GM23338 (cell line): ENCODE measurements around the gene ARSI. TPM values are rescaled to one million over a fixed set of nuclear protein-coding genes. Genes with fewer than 3 reads are reported as not detected.

Source experiments
- ATAC-seq: fragments of 200-7000 bp; cut with Tn5 transposase; 3 replicates; pipeline ENCODE4 v1.9.1; 2020
- DNase-seq: peaks from one replicate; pipeline ENCODE4 v3.0.0-alpha.2; 2015; ENCODE audit warnings: low spot score
- H2AFZ ChIP-seq: fragments of 200-600 bp; sonication (generic); 2 replicates; pipeline ENCODE4 v1.8.0; 2016; ENCODE audit warnings: antibody characterized with exemption, mild to moderate bottlenecking, moderate library complexity
- H3F3A ChIP-seq: fragments of 200-600 bp; sonication (generic); replicated peaks from 2 replicates; pipeline ENCODE4 v1.8.0; 2017; ENCODE audit warnings: antibody characterized with exemption, mixed run types, low read depth
- H3K27ac ChIP-seq: fragments of 200-600 bp; sonication (generic); 2 replicates; pipeline ENCODE4 v1.6.1; 2016; ENCODE audit warnings: low read depth
- H3K27me3 ChIP-seq: fragments of 200-600 bp; sonication (generic); 2 replicates; pipeline ENCODE4 v1.8.0; 2016; ENCODE audit warnings: mild to moderate bottlenecking, mixed run types, moderate library complexity; ENCODE audit not compliant: insufficient read depth
- H3K36me3 ChIP-seq: fragments of 200-600 bp; sonication (generic); 2 replicates; pipeline ENCODE4 v1.8.0; 2016; ENCODE audit warnings: mild to moderate bottlenecking; ENCODE audit not compliant: insufficient read depth
- H3K4me1 ChIP-seq: fragments of 200-600 bp; sonication (generic); 2 replicates; pipeline ENCODE4 v1.8.0; 2016; ENCODE audit warnings: mild to moderate bottlenecking, moderate library complexity; ENCODE audit not compliant: insufficient read depth
- H3K4me2 ChIP-seq: fragments of 200-600 bp; sonication (generic); 2 replicates; pipeline ENCODE4 v1.7.1; 2017; ENCODE audit warnings: mixed run types
- H3K4me3 ChIP-seq: fragments of 200-600 bp; sonication (generic); 2 replicates; pipeline ENCODE4 v1.6.1; 2016; ENCODE audit warnings: mixed run types
- H3K79me2 ChIP-seq: fragments of 200-600 bp; sonication (generic); replicated peaks from 2 replicates; pipeline ENCODE4 v1.8.0; 2017; ENCODE audit warnings: mild to moderate bottlenecking; ENCODE audit not compliant: insufficient read depth
- H3K9me2 ChIP-seq: fragments of 200-600 bp; sonication (generic); 2 replicates; pipeline ENCODE4 v1.8.0; 2017; ENCODE audit not compliant: insufficient read depth
- H4K20me1 ChIP-seq: fragments of 200-600 bp; sonication (generic); replicated peaks from 2 replicates; pipeline ENCODE4 v1.8.0; 2017; ENCODE audit warnings: mild to moderate bottlenecking; ENCODE audit not compliant: insufficient read depth
- H3K27ac Mint-ChIP-seq: 2 replicates; pipeline ENCODE4 v1.8.0; 2020; ENCODE audit warnings: inconsistent platforms, mild to moderate bottlenecking, moderate library complexity, mixed read lengths
- H3K27me3 Mint-ChIP-seq: 3 replicates; pipeline ENCODE4 v1.8.0; 2022; ENCODE audit warnings: low read depth, mild to moderate bottlenecking, moderate library complexity, mixed read lengths, inconsistent platforms; ENCODE audit not compliant: insufficient read depth, poor library complexity
- H3K36me3 Mint-ChIP-seq: 3 replicates; pipeline ENCODE4 v1.8.0; 2021; ENCODE audit warnings: low read depth, mild to moderate bottlenecking, inconsistent platforms, moderate library complexity, mixed read lengths
- H3K4me1 Mint-ChIP-seq: 3 replicates; pipeline ENCODE4 v1.8.0; 2020; ENCODE audit warnings: mild to moderate bottlenecking, inconsistent platforms, mixed read lengths
- H3K4me3 Mint-ChIP-seq: 3 replicates; pipeline ENCODE4 v1.8.0; 2021; ENCODE audit warnings: moderate library complexity, mild to moderate bottlenecking, inconsistent platforms, mixed read lengths
- H3K9me3 Mint-ChIP-seq: 3 replicates; pipeline ENCODE4 v1.8.0; 2020; ENCODE audit warnings: moderate library complexity, mild to moderate bottlenecking, inconsistent platforms, mixed read lengths
- CREB1 ChIP-seq: fragments of 250-450 bp; sonication (Bioruptor Pico); IDR thresholded peaks from 2 replicates; pipeline ENCODE4 v1.5.0; 2020; ENCODE audit warnings: low read depth, mild to moderate bottlenecking, moderate library complexity
- ZNF114 ChIP-seq: fragments of 250-450 bp; sonication (Bioruptor Pico); IDR thresholded peaks from 2 replicates; pipeline ENCODE4 v1.5.0; 2020; ENCODE audit warnings: mild to moderate bottlenecking, moderate library complexity
- ZNF331 ChIP-seq: fragments of 250-450 bp; sonication (Bioruptor Pico); IDR thresholded peaks from 2 replicates; pipeline ENCODE4 v1.5.0; 2020; ENCODE audit warnings: low read depth, mild to moderate bottlenecking, moderate library complexity
- polyA plus RNA-seq: library from polyadenylated mRNA; unstranded; fragments of >200 nt; fragmentation: Nextera tagmentation; extraction: Ambion mirVana; gene quantifications from 2 replicates; pipeline ENCODE4 v1.2.1, GENCODE V29; 2016
- total RNA-seq: library from RNA; depleted of rRNA; stranded (reverse); fragments of >200 nt; shearing (Covaris generic); gene quantifications from 2 replicates; pipeline ENCODE4 v1.2.3, GENCODE V29; 2014
- TF ChIP-seq, protein P1 (sequence below): IDR thresholded peaks from 2 replicates; pipeline ENCODE4 v1.6.1; 2016; ENCODE audit warnings: antibody characterized with exemption
- TF ChIP-seq, protein P2 (sequence below): IDR thresholded peaks from one replicate; pipeline ENCODE4 v1.6.1; 2018; ENCODE audit warnings: antibody characterized with exemption; ENCODE audit not compliant: unreplicated experiment
- TF ChIP-seq, protein P3 (sequence below): fragments of 250-450 bp; sonication (Bioruptor Pico); IDR thresholded peaks from 2 replicates; pipeline ENCODE4 v1.5.0; 2020; ENCODE audit warnings: mild to moderate bottlenecking, moderate library complexity

ARSI gene
- total and polyA plus RNA-seq, 2 experiments from 2014 or later, result 0.99 to 6.9 TPM

DNA sequence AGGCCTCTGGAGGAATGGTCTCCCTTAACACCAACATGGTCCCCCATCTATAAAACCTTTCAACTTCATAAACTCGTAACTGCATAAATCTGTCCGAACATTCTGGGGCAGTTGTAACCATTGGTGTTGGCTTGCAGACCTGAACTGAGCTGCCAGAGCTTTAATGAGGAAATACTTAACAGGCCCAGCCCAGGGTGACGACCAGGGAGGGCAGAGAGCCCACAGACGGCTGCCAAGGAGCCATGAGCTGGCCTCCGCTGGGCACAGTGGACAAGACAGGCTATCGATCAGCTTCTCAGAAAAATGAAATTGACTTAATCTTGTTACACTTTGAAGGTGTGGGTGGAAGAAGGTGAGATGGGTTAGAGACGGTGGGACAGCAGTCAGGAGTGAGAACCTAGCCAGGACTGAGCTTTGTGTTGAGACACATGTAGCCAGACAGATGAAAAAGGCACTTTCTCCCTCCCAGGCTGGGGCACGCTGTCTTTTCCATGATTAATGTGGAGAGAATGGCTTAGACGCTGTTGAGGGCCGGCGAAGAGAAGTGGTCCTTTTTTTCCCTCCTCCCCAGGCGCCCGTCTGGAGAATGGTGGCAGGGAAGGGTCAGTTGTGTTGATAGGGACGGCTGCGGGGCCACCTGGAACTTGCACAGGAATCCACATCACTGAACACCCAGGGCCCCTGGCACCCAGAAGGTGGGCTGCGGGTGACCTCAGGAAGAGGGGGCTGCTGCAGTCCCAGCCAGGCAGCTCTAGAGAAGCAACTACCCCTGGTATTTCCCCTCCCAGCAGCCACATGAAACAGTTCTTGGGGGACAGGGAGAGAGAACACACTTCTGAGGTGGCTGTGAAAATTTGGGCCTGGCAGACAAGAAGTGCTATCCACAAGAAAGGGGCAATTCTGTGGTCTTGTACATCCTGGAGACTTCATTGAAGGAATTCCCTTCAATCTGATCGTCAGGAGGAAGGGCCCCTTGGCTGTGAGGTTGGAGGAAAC lies 27.5 kb upstream of the ARSI start:
- no peak overlapping the region for H3K27ac Mint-ChIP-seq

More for the DNA sequence above, 27.5 kb upstream of the ARSI start:
- Mint-ChIP-seq H3K4me1 (peaks cover 7% of the 10 kb centered on the region; the same call in 1 of the 3 replicates), H3K9me3 (no peaks in the 10 kb centered on the region), H3K4me3 (no peak overlapping the region), H3K27me3 (peaks cover 2% of the 10 kb centered on the region), H3K36me3 (no peaks in the 10 kb centered on the region)
- Histone ChIP-seq H3K4me2 (no peak overlapping the region), H3K79me2 (no peaks in the 10 kb centered on the region), H3K36me3 (no peaks in the 10 kb centered on the region), H3K27ac (no peak overlapping the region), H3K9me2 (no peaks in the 10 kb centered on the region), H4K20me1 (no peaks in the 10 kb centered on the region), H2AFZ (no peak overlapping the region; the same call in 1 of the 2 replicates), H3K4me3 (no peak overlapping the region), H3K27me3 (no peaks in the 10 kb centered on the region), H3K4me1 (no peaks in the 10 kb centered on the region), H3F3A (no peaks in the 10 kb centered on the region)
- ATAC-seq (no peak), DNase-seq (no peak)
- TF ChIP-seq ZNF114 (CRISPR knock-in tag) (no peak), ZNF331 (CRISPR knock-in tag) (no peak), CREB1 (CRISPR knock-in tag) (no peak)
- TF ChIP-seq, protein P1, sequence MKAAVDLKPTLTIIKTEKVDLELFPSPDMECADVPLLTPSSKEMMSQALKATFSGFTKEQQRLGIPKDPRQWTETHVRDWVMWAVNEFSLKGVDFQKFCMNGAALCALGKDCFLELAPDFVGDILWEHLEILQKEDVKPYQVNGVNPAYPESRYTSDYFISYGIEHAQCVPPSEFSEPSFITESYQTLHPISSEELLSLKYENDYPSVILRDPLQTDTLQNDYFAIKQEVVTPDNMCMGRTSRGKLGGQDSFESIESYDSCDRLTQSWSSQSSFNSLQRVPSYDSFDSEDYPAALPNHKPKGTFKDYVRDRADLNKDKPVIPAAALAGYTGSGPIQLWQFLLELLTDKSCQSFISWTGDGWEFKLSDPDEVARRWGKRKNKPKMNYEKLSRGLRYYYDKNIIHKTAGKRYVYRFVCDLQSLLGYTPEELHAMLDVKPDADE, result no peak
- TF ChIP-seq, protein P2, sequence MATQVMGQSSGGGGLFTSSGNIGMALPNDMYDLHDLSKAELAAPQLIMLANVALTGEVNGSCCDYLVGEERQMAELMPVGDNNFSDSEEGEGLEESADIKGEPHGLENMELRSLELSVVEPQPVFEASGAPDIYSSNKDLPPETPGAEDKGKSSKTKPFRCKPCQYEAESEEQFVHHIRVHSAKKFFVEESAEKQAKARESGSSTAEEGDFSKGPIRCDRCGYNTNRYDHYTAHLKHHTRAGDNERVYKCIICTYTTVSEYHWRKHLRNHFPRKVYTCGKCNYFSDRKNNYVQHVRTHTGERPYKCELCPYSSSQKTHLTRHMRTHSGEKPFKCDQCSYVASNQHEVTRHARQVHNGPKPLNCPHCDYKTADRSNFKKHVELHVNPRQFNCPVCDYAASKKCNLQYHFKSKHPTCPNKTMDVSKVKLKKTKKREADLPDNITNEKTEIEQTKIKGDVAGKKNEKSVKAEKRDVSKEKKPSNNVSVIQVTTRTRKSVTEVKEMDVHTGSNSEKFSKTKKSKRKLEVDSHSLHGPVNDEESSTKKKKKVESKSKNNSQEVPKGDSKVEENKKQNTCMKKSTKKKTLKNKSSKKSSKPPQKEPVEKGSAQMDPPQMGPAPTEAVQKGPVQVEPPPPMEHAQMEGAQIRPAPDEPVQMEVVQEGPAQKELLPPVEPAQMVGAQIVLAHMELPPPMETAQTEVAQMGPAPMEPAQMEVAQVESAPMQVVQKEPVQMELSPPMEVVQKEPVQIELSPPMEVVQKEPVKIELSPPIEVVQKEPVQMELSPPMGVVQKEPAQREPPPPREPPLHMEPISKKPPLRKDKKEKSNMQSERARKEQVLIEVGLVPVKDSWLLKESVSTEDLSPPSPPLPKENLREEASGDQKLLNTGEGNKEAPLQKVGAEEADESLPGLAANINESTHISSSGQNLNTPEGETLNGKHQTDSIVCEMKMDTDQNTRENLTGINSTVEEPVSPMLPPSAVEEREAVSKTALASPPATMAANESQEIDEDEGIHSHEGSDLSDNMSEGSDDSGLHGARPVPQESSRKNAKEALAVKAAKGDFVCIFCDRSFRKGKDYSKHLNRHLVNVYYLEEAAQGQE, result no peak
- TF ChIP-seq, protein P3, sequence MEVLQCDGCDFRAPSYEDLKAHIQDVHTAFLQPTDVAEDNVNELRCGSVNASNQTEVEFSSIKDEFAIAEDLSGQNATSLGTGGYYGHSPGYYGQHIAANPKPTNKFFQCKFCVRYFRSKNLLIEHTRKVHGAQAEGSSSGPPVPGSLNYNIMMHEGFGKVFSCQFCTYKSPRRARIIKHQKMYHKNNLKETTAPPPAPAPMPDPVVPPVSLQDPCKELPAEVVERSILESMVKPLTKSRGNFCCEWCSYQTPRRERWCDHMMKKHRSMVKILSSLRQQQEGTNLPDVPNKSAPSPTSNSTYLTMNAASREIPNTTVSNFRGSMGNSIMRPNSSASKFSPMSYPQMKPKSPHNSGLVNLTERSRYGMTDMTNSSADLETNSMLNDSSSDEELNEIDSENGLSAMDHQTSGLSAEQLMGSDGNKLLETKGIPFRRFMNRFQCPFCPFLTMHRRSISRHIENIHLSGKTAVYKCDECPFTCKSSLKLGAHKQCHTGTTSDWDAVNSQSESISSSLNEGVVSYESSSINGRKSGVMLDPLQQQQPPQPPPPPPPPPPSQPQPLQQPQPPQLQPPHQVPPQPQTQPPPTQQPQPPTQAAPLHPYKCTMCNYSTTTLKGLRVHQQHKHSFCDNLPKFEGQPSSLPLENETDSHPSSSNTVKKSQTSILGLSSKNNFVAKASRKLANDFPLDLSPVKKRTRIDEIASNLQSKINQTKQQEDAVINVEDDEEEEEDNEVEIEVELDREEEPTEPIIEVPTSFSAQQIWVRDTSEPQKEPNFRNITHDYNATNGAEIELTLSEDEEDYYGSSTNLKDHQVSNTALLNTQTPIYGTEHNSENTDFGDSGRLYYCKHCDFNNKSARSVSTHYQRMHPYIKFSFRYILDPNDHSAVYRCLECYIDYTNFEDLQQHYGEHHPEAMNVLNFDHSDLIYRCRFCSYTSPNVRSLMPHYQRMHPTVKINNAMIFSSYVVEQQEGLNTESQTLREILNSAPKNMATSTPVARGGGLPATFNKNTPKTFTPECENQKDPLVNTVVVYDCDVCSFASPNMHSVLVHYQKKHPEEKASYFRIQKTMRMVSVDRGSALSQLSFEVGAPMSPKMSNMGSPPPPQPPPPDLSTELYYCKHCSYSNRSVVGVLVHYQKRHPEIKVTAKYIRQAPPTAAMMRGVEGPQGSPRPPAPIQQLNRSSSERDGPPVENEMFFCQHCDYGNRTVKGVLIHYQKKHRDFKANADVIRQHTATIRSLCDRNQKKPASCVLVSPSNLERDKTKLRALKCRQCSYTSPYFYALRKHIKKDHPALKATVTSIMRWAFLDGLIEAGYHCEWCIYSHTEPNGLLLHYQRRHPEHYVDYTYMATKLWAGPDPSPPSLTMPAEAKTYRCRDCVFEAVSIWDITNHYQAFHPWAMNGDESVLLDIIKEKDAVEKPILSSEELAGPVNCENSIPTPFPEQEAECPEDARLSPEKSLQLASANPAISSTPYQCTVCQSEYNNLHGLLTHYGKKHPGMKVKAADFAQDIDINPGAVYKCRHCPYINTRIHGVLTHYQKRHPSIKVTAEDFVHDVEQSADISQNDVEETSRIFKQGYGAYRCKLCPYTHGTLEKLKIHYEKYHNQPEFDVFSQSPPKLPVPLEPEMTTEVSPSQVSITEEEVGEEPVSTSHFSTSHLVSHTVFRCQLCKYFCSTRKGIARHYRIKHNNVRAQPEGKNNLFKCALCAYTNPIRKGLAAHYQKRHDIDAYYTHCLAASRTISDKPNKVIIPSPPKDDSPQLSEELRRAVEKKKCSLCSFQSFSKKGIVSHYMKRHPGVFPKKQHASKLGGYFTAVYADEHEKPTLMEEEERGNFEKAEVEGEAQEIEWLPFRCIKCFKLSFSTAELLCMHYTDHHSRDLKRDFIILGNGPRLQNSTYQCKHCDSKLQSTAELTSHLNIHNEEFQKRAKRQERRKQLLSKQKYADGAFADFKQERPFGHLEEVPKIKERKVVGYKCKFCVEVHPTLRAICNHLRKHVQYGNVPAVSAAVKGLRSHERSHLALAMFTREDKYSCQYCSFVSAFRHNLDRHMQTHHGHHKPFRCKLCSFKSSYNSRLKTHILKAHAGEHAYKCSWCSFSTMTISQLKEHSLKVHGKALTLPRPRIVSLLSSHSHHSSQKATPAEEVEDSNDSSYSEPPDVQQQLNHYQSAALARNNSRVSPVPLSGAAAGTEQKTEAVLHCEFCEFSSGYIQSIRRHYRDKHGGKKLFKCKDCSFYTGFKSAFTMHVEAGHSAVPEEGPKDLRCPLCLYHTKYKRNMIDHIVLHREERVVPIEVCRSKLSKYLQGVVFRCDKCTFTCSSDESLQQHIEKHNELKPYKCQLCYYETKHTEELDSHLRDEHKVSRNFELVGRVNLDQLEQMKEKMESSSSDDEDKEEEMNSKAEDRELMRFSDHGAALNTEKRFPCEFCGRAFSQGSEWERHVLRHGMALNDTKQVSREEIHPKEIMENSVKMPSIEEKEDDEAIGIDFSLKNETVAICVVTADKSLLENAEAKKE, result no peak
